GM18511 (cell line): Measurements from ENCODE around the gene CPTP.
"Not testable (repeated sequence)": the region's sequence is repeated elsewhere in the genome, so short reads cannot be mapped to it uniquely, and the experiment has no call there.

Source experiments
- ATAC-seq: cut with Tn5 transposase; IDR thresholded peaks from one replicate; pipeline ENCODE4 v1.9.1; 2021; ENCODE audit warnings: mild to moderate bottlenecking, moderate library complexity; ENCODE audit not compliant: unreplicated experiment

The CPTP gene

DNA sequence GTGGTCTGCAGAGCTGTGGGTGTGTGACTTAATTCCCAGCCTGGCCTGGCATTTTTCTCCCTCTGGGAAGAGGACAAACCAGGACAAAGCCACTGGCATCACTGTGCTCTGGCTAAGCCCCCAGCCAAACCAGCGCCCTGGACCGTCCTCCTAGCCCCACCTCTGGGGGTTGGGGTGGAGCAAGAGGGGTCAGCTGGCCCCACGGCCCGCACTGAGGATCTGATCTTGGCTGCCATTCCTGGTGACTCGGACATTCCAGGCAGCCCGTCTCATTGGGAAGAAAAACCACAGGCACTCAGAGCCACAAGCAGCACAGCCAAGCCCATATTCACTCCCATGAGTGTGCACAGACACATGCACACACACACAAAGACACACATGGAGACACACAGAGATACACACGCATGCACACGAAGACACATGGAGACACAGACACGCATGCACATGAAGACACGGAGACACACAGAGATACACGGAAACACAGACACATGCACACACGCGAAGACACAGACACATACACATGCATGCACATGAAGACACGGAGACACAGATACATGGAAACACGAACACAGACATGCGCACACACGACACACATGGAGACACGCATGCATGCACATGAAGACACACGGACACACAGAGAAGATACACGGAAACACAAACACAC, 36.0 kb downstream of the CPTP start:
- no peak for ATAC-seq

GRCh38 chr1:1361233-1361981, 36.8 kb downstream of the CPTP start:
- no peak for ATAC-seq

GRCh38 chr1:1361982-1362423, 37.4 kb downstream of the CPTP start:
- no peak for ATAC-seq

DNA sequence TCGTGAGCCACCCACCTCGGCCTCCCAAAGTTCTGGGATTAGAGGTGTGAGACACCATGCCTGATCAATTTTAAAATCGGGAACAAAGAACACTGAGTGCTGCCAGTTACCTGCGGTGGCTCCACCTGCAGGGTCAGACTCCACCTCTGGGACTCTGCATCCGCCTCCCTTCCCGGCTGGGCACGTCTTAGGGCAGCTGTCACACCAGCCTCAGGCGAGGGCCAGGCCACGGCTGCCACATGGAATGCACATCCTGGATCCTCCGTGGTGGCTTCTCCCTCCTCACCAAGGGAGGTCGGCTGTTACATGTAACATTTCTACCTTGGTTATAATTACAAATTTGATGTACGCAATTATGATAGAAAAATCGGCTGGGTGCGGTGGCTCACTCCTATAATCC, 39.7 kb downstream of the CPTP start:
- no peak for ATAC-seq

- no peak for ATAC-seq
Measured at GRCh38 chr1:1365875-1366698, 41.5 kb downstream of the CPTP start.

GRCh38 chr1:1366699-1367066, 42.1 kb downstream of the CPTP start:
- ATAC-seq: no peak

DNA sequence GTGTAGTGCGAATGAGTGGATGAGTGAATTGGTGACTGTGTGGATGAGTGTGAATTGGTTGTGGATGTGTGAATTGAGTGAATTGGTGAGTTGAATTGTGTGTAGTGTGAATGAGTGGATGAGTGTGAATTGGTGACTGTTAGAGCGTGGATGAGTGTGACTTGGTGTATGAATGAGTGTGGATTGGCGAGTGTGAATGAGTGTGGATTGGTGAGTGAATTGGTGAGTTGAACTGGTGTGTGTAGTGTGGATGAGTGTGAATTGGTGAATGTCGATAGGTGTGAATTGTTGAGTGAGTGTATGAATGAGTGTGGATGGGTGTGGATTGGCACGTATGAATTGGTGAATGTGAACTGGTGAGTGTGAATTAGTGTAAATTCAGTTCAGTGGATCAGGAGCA, 42.7 kb downstream of the CPTP start:
- ATAC-seq: no peak

- not testable (repeated sequence) for ATAC-seq
Measured at GRCh38 chr1:1370094-1370493, 45.5 kb downstream of the CPTP start.

GRCh38 chr1:1370771-1371300, 46.2 kb downstream of the CPTP start:
- ATAC-seq: no peak

DNA sequence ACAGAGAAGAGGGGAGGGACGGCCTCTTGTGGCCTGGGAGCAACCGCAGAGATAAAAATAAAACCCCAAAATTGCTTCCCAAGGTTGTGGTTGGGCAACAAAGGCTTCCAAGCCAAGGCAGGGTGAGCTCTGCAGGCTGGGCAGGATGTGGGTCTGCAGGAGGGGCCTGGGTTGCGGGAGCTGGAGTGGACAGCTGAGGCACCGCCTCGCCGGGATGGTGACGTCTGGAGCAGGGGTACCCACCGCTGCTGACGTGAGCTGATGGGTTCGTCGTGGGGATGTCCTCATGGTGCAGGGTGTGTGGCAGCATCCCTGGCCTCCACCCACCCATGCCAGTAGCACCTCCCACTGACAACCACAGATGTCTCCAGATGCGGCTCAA, 46.8 kb downstream of the CPTP start:
- no peak for ATAC-seq

- no peak for ATAC-seq
Measured at GRCh38 chr1:1371746-1372711, 47.4 kb downstream of the CPTP start.

DNA sequence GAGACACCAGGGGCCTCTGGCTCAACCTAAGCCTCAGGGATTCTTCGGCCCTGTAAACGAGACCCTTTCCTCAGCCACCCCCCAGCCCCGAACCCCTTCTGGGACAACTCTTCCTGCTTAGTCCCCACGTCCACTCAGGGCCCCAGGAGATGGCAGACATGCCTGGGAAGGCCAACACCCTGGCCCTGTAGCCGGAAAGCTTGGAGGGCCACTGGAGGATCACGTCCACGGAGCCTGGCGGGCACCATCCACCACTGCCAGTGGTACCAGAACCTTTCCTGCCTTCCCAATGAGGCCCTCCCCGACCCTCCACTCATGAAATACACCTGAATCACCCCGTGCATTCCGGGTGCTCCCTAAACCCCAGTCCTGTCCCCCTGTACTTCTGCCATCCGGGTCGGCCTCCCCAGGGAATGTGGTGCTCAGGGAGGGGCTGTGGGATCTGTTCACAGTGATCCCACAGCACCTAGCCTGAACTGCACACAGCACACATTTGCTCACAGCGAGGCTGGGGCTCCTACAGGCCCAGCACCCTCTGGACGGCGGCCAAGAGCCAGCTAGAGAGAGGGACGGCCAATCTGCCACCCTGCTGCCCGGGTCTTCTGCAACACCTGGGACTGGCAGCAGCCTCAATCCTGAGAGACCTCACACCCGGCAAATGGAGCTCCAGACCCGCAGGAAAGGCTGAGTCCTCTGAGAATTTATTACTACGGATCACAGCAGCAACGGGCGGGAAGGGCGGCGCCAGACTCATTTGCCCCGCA, 48.6 kb downstream of the CPTP start:
- ATAC-seq: no peak

GRCh38 chr1:1373815-1374588, 49.4 kb downstream of the CPTP start:
- ATAC-seq: no peak

- peak; percentile 6 for ATAC-seq
Measured at GRCh38 chr1:1374589-1374928, 50.0 kb downstream of the CPTP start.

- peak; percentile 86 for ATAC-seq
Measured at GRCh38 chr1:1374929-1375662, 50.5 kb downstream of the CPTP start, which contains the start of gene AURKAIP1. TSS of gene AURKAIP1 (minus strand) at chr1:1375207. CDS start at chr1:1374756, 451 bp downstream.

GRCh38 chr1:1376551-1377226, 52.1 kb downstream of the CPTP start:
- ATAC-seq: no peak

DNA sequence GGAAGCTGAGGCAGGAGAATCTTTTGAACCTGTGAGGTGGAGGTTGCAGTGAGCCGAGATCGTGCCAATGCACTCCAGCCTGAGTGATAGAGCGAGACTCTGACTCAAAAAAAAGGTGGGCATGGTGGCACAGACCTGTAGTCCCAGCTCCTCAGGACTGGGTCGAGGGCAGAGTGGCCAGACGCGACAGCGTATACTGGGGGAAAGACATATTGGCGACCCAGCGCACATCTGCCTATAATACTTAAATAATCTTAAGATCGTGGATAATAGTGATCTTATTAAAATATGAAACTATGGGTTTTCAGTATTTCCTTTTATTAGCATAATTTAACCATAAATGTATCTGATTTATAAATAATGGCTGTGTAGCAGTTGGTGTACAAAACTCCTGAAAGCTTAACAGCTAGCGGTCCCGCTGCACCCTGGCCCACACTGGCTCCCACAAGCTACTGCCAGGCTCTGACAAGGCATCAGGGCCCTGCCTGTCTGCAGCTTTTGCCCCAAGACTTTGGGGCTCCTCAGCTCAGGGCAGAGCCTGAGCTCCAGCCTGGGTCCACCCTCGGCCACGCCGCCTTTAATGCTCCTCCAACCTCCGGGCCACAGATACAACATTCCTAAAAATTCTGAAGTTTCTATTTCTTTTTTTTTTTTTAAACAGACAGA, 53.1 kb downstream of the CPTP start:
- no peak for ATAC-seq
